ENCODE measurements around the gene MELTF. TPM values are rescaled to one million over a fixed set of nuclear protein-coding genes. Genes with fewer than 3 reads are reported as not detected.

The MELTF gene
- total RNA-seq, 1 donor from 2014 or later, result 33.8 TPM

GRCh38 chr3:196994056-196994455, 35.6 kb downstream of the MELTF start:
- H3K27me3 ChIP-seq (ENCODE audit: control insufficient read depth, insufficient read depth, low read length), result peaks cover 10% of the 10 kb centered on the region
- DNase-seq (ENCODE audit: low read depth), result no peak
- H3K36me3 ChIP-seq (ENCODE audit: control insufficient read depth, insufficient read depth, low read length), result no peaks in the 10 kb centered on the region
- TF ChIP-seq, protein P1, sequence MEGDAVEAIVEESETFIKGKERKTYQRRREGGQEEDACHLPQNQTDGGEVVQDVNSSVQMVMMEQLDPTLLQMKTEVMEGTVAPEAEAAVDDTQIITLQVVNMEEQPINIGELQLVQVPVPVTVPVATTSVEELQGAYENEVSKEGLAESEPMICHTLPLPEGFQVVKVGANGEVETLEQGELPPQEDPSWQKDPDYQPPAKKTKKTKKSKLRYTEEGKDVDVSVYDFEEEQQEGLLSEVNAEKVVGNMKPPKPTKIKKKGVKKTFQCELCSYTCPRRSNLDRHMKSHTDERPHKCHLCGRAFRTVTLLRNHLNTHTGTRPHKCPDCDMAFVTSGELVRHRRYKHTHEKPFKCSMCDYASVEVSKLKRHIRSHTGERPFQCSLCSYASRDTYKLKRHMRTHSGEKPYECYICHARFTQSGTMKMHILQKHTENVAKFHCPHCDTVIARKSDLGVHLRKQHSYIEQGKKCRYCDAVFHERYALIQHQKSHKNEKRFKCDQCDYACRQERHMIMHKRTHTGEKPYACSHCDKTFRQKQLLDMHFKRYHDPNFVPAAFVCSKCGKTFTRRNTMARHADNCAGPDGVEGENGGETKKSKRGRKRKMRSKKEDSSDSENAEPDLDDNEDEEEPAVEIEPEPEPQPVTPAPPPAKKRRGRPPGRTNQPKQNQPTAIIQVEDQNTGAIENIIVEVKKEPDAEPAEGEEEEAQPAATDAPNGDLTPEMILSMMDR (IDR thresholded peaks at IDR 0.05; ENCODE audit: insufficient read depth, low read length, poor library complexity, severe bottlenecking), result no peak
- H3K4me3 ChIP-seq (ENCODE audit: low read depth, low read length), result no peak overlapping the region

GRCh38 chr3:196992461-196993065, 37.1 kb downstream of the MELTF start:
- Histone ChIP-seq H3K4me3 (ENCODE audit: low read depth, low read length) (no peak overlapping the region), H3K27me3 (ENCODE audit: control insufficient read depth, insufficient read depth, low read length) (peaks cover 10% of the 10 kb centered on the region), H3K36me3 (ENCODE audit: control insufficient read depth, insufficient read depth, low read length) (no peaks in the 10 kb centered on the region)
- TF ChIP-seq, protein P1 (IDR thresholded peaks at IDR 0.05; ENCODE audit: insufficient read depth, low read length, poor library complexity, severe bottlenecking), result no peak
- DNase-seq (ENCODE audit: low read depth), result no peak

- TF ChIP-seq, protein P1 (IDR thresholded peaks at IDR 0.05; ENCODE audit: insufficient read depth, low read length, poor library complexity, severe bottlenecking), result no peak
- Histone ChIP-seq H3K4me3 (ENCODE audit: low read depth, low read length) (no peak overlapping the region), H3K36me3 (ENCODE audit: control insufficient read depth, insufficient read depth, low read length) (no peaks in the 10 kb centered on the region), H3K27me3 (ENCODE audit: control insufficient read depth, insufficient read depth, low read length) (peaks cover 10% of the 10 kb centered on the region)
- DNase-seq (ENCODE audit: low read depth), result no peak
These were observed 37.8 kb downstream of the MELTF start for GRCh38 chr3:196991581-196992460.

GRCh38 chr3:196990601-196991007, 39.0 kb downstream of the MELTF start:
- Histone ChIP-seq H3K4me3 (ENCODE audit: low read depth, low read length) (no peak overlapping the region), H3K27me3 (ENCODE audit: control insufficient read depth, insufficient read depth, low read length) (peaks cover 10% of the 10 kb centered on the region), H3K36me3 (ENCODE audit: control insufficient read depth, insufficient read depth, low read length) (no peaks in the 10 kb centered on the region)
- no peak for DNase-seq (ENCODE audit: low read depth)
- TF ChIP-seq, protein P1 (IDR thresholded peaks at IDR 0.05; ENCODE audit: insufficient read depth, low read length, poor library complexity, severe bottlenecking), result no peak

DNA sequence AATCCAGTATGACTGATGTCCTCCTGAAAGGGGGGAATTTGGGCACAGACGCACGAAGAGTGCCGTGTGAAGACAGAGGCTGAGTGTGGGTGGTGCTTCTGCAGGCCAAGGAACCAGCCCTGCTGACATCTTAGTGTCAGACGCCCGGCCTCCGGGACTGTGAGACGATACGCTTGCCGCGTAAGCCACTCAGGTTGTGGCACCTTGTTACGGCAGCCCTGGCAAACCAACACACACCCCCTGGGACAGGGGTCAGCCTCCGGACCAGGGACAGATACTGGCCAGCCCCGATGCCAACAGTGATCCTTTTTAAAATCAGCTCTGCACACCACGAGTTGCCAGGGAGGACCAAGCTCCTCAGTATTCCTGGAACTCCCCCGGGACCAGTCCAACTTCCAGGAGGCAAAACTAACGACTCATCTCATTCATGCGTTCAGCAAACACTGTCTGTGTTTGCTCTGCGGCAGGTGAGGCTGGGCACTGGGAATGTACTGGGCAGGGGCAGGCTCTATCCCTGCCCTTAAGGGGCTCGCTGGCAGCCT, 39.8 kb downstream of the MELTF start:
- no peak for DNase-seq (ENCODE audit: low read depth)
- H3K4me3 ChIP-seq (ENCODE audit: low read depth, low read length), result no peak overlapping the region
- H3K27me3 ChIP-seq (ENCODE audit: control insufficient read depth, insufficient read depth, low read length), result peaks cover 10% of the 10 kb centered on the region
- TF ChIP-seq, protein P1 (IDR thresholded peaks at IDR 0.05; ENCODE audit: insufficient read depth, low read length, poor library complexity, severe bottlenecking), result no peak
- H3K36me3 ChIP-seq (ENCODE audit: control insufficient read depth, insufficient read depth, low read length), result no peaks in the 10 kb centered on the region
